ENCODE results near the gene SULT1A3.
"Not testable (repeated sequence)": the region's sequence is repeated elsewhere in the genome, so short reads cannot be mapped to it uniquely, and the experiment has no call there.

Gene SULT1A3

GRCh38 chr16:30187556-30187865 lies 11.5 kb upstream of the SULT1A3 start:
- DNase-seq = no peak

- no peak for DNase-seq
Observed at GRCh38 chr16:30187971-30188561, 11.0 kb upstream of the SULT1A3 start.

GRCh38 chr16:30191158-30191557 lies 7.9 kb upstream of the SULT1A3 start:
- not testable (repeated sequence) for DNase-seq

GRCh38 chr16:30193098-30193497 lies 6.0 kb upstream of the SULT1A3 start:
- not testable (repeated sequence) for DNase-seq

DNA sequence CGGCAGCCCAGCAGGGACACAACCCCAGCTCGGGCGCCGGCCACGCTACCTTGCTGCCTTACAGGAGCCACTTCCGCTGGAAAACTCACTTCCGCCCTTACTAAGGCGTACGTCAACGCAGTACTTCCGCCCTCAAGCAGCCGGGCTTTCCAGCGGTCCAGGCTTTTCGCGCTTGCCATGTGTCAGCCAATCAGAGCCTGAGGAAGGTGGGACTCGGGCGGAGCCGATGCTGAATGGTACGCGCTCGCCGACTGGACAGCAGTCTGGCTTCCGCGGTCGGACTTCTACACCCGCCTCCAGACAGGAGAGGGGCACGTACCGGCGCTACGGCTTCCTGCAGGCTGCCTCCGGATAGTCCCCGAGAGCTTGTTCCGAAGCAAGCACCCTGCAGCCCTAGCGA lies 5.4 kb upstream of the SULT1A3 start, which contains the start of the genes BOLA2B and SLX1A:
Gene BOLA2B (minus strand): TSS at position 52 of the 400 bp plus-strand sequence. CDS start 71 bp downstream, outside the sequence.
Gene SLX1A (plus strand): TSS at position 261 of the 400 bp plus-strand sequence. CDS start 210 bp downstream, outside the sequence.
- DNase-seq = not testable (repeated sequence)

GRCh38 chr16:30194172-30194925 lies 4.7 kb upstream of the SULT1A3 start:
- DNase-seq = not testable (repeated sequence)

- DNase-seq = not testable (repeated sequence)
Observed at GRCh38 chr16:30197001-30197400, 2.1 kb upstream of the SULT1A3 start.

DNA sequence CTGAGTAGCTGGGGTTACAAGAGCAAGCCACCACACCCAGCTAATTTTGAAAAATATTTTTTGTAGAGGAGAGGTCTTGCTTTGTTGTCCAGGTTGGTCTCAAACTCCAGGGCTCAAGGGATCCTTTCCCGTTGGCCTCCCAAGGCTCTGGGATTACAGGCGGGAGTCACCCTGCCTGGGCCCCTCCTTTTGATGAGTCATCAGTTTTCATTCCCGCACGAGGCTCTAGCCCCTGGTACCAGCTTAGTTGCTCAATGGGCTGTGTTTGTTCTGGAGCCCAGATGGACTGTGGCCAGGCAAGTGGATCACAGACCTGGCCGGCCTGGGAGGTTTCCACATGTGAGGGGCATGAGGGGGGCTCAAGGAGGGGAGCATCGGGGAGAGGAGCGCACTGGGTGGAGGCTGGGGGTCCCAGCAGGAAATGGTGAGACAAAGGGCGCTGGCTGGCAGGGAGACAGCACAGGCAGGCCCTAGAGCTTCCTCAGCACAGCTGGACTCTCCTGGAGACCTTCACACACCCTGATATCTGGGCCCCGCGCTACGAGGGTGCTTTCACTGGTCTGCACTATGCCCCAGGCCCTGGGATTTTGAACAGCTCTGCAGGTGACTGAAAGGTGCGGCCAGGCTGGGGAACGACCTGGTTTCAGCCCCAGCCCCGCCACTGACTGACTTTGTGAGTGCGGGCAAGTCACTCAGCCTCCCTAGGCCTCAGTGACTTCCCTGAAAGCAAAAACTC lies 721 bp downstream of the SULT1A3 start:
- not testable (repeated sequence) for DNase-seq

DNA sequence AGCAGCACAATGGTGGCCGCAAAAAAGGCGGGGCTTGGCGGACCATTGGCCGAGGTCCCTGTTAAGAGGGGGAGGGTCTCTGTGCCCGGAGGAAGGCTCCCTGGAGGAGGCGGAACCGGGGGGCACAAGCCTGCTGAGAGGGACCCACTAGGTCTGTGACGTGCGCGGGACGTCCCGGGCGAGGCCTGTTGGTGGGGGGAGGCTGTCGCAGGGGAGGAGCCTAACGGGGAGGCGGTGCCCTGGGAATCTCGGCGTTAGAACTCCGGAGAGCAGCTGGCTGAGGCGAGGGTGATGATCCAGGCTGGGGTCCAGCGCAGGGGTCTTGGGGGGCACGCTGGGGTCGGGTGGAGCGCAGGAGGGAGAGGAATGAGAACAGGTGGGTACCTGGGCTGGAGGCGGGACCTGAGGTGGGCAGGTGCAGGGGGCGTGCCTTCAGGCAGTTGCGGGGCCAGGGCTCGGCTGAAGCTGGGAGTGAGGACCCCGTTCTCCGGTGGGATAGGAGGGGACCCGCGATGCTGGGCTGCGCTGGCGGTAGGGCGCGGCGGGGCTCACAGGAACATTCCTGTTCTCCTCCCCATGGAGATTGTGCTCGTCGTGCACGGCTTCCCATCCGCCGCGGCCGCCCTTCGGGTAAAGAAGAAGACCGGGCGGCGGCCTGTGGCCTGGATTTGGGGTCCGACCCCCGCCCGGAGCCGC lies 6.6 kb downstream of the SULT1A3 start:
- DNase-seq = not testable (repeated sequence)

GRCh38 chr16:30206252-30206651 lies 7.2 kb downstream of the SULT1A3 start:
- not testable (repeated sequence) for DNase-seq

GRCh38 chr16:30207063-30207704 lies 8.1 kb downstream of the SULT1A3 start:
- not testable (repeated sequence) for DNase-seq

DNA sequence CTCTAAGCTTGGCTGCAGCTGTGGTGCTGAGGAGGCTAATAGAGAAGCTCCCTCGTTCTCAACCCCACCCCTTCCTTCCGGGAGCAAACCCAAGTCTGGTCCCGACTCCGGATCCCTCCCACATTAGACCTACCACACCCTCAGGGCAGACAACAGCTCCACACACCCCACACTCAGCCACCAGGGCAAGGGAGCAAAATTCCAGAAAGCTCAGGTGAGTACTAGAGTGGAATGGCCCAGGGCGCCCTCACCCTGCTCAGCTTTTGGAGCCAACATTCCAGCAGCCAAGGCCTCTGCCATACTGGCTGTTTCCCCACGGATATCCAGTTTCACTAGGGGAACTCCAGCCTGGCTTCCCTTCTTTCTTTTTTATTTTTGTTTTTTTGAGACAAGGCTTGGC lies 10.0 kb downstream of the SULT1A3 start:
- DNase-seq = not testable (repeated sequence)

- not testable (repeated sequence) for DNase-seq
Observed at GRCh38 chr16:30211414-30211813, 12.4 kb downstream of the SULT1A3 start.

DNA sequence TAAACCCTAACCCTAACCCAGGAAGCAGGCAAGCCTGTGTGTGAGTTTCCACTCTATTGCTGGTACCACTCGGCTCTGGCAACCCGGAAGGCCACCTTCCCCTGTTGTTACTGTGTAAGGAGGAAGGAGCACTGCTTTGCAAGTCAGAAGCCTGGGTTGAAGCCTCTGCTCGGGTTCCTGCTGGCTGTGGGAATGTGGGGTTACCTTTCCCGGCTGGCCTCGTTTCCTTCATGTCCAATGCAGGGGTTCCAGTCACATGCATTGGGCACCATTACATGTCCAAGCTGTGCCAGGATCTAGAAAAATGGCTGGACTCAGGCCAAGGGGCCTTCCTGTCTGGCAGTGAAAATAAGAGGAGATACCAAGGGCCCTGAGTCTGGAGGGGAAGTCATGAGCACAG lies 18.0 kb downstream of the SULT1A3 start:
- DNase-seq = not testable (repeated sequence)

GRCh38 chr16:30248379-30248778 lies 49.3 kb downstream of the SULT1A3 start, which contains the start of gene NPIPB13:
Gene NPIPB13 (minus strand): TSS chr16:30248479. CDS start chr16:30245573, 2,906 bp downstream.
- DNase-seq = not testable (repeated sequence)
